Gastroesophageal sphincter (tissue), 4 donors: Measurements from ENCODE around the gene EFNB2. TPM values are rescaled to one million over a fixed set of nuclear protein-coding genes. Genes with fewer than 3 reads are reported as not detected.

Experiments
- ATAC-seq: fragments of 150-250 bp; one replicate; pipeline ENCODE4 v1.9.1; 2016; ENCODE audit warnings: mild to moderate bottlenecking, moderate library complexity
- H3K27ac ChIP-seq, 4 donors: fragments of 200-600 bp; sonication (generic) in 3 of 4; 1 replicate in 3 of 4; 2 replicates in 1 of 4; pipeline ENCODE4 v1.5.1; 2016 to 2019
- H3K27me3 ChIP-seq: fragments of 200-600 bp; sonication (generic); one replicate; pipeline ENCODE4 v1.5.1; 2019
- H3K36me3 ChIP-seq, 2 donors: fragments of 200-600 bp; sonication (generic); one replicate each; pipeline ENCODE4 v1.5.1; 2019; ENCODE audit warnings: control low read depth in 1 of 2
- H3K4me1 ChIP-seq, 3 donors: fragments of 200-600 bp; sonication (generic); 1 replicate in 2 of 3; 2 replicates in 1 of 3; pipeline ENCODE4 v1.5.1; 2016 to 2019; ENCODE audit warnings: control low read depth in 2 of 3
- H3K4me3 ChIP-seq, 2 donors: fragments of 200-600 bp; sonication (generic); one replicate each; pipeline ENCODE4 v1.5.1; 2019; ENCODE audit warnings: mild to moderate bottlenecking in 1 of 2, moderate library complexity in 1 of 2
- H3K9me3 ChIP-seq, 3 donors: fragments of 200-600 bp; sonication (generic); one replicate each; pipeline ENCODE4 v1.5.1; 2017 to 2019; ENCODE audit warnings: control low read depth in 2 of 3
- CTCF ChIP-seq, 4 experiments: fragments of 200-600 bp in 2 of 4; fragments of 450-650 bp in 2 of 4; sonication (generic) in 1 of 4; IDR thresholded peaks; one replicate each; pipeline ENCODE4 v1.5.1; 2017 to 2019; ENCODE audit warnings: antibody characterized with exemption in 4 of 4, mild to moderate bottlenecking in 2 of 4, moderate library complexity in 2 of 4
- EP300 ChIP-seq: sonication (generic); formaldehyde crosslinking; IDR thresholded peaks from one replicate; pipeline ENCODE4 v1.6.1; 2017; ENCODE audit warnings: antibody characterized with exemption, mild to moderate bottlenecking
- POLR2A ChIP-seq, 2 donors: fragments of 450-650 bp; IDR thresholded peaks; one replicate each; pipeline ENCODE4 v1.6.1; 2017; ENCODE audit warnings: antibody characterized with exemption in 2 of 2, mild to moderate bottlenecking in 2 of 2, moderate library complexity in 1 of 2
- POLR2AphosphoS5 ChIP-seq: sonication (generic); formaldehyde crosslinking; IDR thresholded peaks from one replicate; pipeline ENCODE4 v1.6.1; 2017; ENCODE audit warnings: antibody characterized with exemption
- WGBS, 2 donors: methylation state at CpG; one replicate each; pipeline ENCODE4 v1.1.5; 2018; ENCODE audit warnings: low coverage in 1 of 2; 5-methylcytosine and 5-hydroxymethylcytosine counted together
- total RNA-seq, 4 donors: library from RNA; depleted of rRNA; stranded (reverse); fragments of >200 nt; gene quantifications; one replicate each; pipeline ENCODE4 v1.1.0, GENCODE V29; 2016

EFNB2 gene
- total RNA-seq, 4 donors from 2014 or later = 13.7 to 39.7 (median 20.5) TPM

GRCh38 chr13:106491928-106492587 is 43.4 kb downstream of the EFNB2 start:
- Histone ChIP-seq H3K4me3 (no peak overlapping the region), H3K4me1 (peaks cover 6 to 61% (median 13%) of the 10 kb centered on the region in 3 donors), H3K36me3 (peaks cover 0 to 28% of the 10 kb centered on the region in 2 donors), H3K9me3 (no peaks in the 10 kb centered on the region), H3K27me3 (no peaks in the 10 kb centered on the region), H3K27ac (peak overlapping the region in 2 of 4 donors; percentile 56 to 67)
- no peak for TF ChIP-seq POLR2A (IDR thresholded peaks at IDR 0.05)
- TF ChIP-seq POLR2AphosphoS5 = no peak
- TF ChIP-seq CTCF (IDR thresholded peaks at IDR 0.05) = no peak
- TF ChIP-seq EP300 = no peak
- WGBS, 2 donors = 55 to 74% methylated on average over 5 to 14 of the region's 14 CpGs
- no peak for ATAC-seq

- 67 to 69% methylated on average over 5 to 8 of the region's 11 CpGs for WGBS, 2 donors
- Histone ChIP-seq H3K27me3 (no peaks in the 10 kb centered on the region), H3K27ac (peak overlapping the region in 2 of 4 donors; percentile 56 to 67), H3K36me3 (peaks cover 0 to 28% of the 10 kb centered on the region in 2 donors), H3K4me3 (no peak overlapping the region), H3K9me3 (no peaks in the 10 kb centered on the region), H3K4me1 (peaks cover 2 to 55% (median 7%) of the 10 kb centered on the region in 3 donors)
- TF ChIP-seq POLR2A (IDR thresholded peaks at IDR 0.05) = no peak
- TF ChIP-seq POLR2AphosphoS5 = no peak
- TF ChIP-seq EP300 = no peak
- TF ChIP-seq CTCF (IDR thresholded peaks at IDR 0.05) = no peak
- no peak for ATAC-seq
Observed at GRCh38 chr13:106491463-106491862, 44.0 kb downstream of the EFNB2 start.

- Histone ChIP-seq H3K4me3 (no peak overlapping the region), H3K27ac (peak overlapping the region in 1 of 4 donors; percentile 67), H3K27me3 (no peaks in the 10 kb centered on the region), H3K4me1 (peaks cover 0 to 50% (median 0%) of the 10 kb centered on the region in 3 donors), H3K36me3 (peaks cover 0 to 28% of the 10 kb centered on the region in 2 donors), H3K9me3 (no peaks in the 10 kb centered on the region)
- ATAC-seq = no peak
- TF ChIP-seq CTCF (IDR thresholded peaks at IDR 0.05) (no peak), EP300 (no peak), POLR2A (IDR thresholded peaks at IDR 0.05) (no peak), POLR2AphosphoS5 (no peak)
- WGBS, 2 donors = 76 to 84% methylated on average over 11 to 14 of the region's 14 CpGs
Observed at GRCh38 chr13:106490569-106491321, 44.7 kb downstream of the EFNB2 start.

GRCh38 chr13:106489849-106490568 is 45.5 kb downstream of the EFNB2 start:
- 47 to 67% methylated on average over 7 of the region's 7 CpGs for WGBS, 2 donors
- no peak overlapping the region for H3K4me3 ChIP-seq
- H3K27me3 ChIP-seq = no peaks in the 10 kb centered on the region
- H3K9me3 ChIP-seq = no peaks in the 10 kb centered on the region
- H3K36me3 ChIP-seq = peaks cover 0 to 28% of the 10 kb centered on the region in 2 donors
- TF ChIP-seq EP300 = no peak
- no peak for TF ChIP-seq CTCF (IDR thresholded peaks at IDR 0.05)
- TF ChIP-seq POLR2AphosphoS5 = no peak
- no peak for TF ChIP-seq POLR2A (IDR thresholded peaks at IDR 0.05)
- ATAC-seq = no peak
- no peak overlapping the region for H3K27ac ChIP-seq
- H3K4me1 ChIP-seq = peaks cover 0 to 58% (median 0%) of the 10 kb centered on the region in 3 donors
